Measurements from ENCODE around the gene ZNF143. TPM values are rescaled to one million over a fixed set of nuclear protein-coding genes. Genes with fewer than 3 reads are reported as not detected.
"Not testable (repeated sequence)": the region's sequence is repeated elsewhere in the genome, so short reads cannot be mapped to it uniquely, and the experiment has no call there.

ZNF143 gene
- total and polyA plus RNA-seq, 5 donors: 13.9 to 30.6 (median 24.7) TPM

GRCh38 chr11:9538548-9538947 is 77.7 kb downstream of the ZNF143 start:
- H3K4me1 ChIP-seq (ENCODE audit: control insufficient read depth, insufficient read depth, low read length): no peaks in the 10 kb centered on the region
- no peak overlapping the region for H3K4me3 ChIP-seq (ENCODE audit: low read length)
- no peaks in the 10 kb centered on the region for H3K9me3 ChIP-seq (ENCODE audit: control insufficient read depth, low read length)
- DNase-seq: no peak
- intact Hi-C loops (cut with DNase I): loop anchor here in 1 of 4 donors (10.0 kb wide), 1 partner anchor 76 kb away; no protein-coding TSS in a partner anchor
- 88% methylated on average over 2 of the region's 2 CpGs for WGBS
- H3K27me3 ChIP-seq (ENCODE audit: control insufficient read depth, insufficient read depth): no peaks in the 10 kb centered on the region
- ATAC-seq: no peak
- H3K27ac ChIP-seq (ENCODE audit: low read length): no peak overlapping the region

GRCh38 chr11:9549216-9549615 is 88.4 kb downstream of the ZNF143 start:
- intact Hi-C loops (cut with DNase I); DNase-seq; H3K4me3 ChIP-seq (ENCODE audit: low read length); ATAC-seq; H3K27ac ChIP-seq (ENCODE audit: low read length); H3K4me1 ChIP-seq (ENCODE audit: control insufficient read depth, insufficient read depth, low read length); H3K9me3 ChIP-seq (ENCODE audit: control insufficient read depth, low read length); H3K27me3 ChIP-seq (ENCODE audit: control insufficient read depth, insufficient read depth): not testable (repeated sequence)
- WGBS: 94% methylated on average over 5 of the region's 5 CpGs

GRCh38 chr11:9550191-9550628 is 89.4 kb downstream of the ZNF143 start:
- H3K4me1 ChIP-seq (ENCODE audit: control insufficient read depth, insufficient read depth, low read length): no peaks in the 10 kb centered on the region
- no peaks in the 10 kb centered on the region for H3K9me3 ChIP-seq (ENCODE audit: control insufficient read depth, low read length)
- no peaks in the 10 kb centered on the region for H3K27me3 ChIP-seq (ENCODE audit: control insufficient read depth, insufficient read depth)
- H3K27ac ChIP-seq (ENCODE audit: low read length): no peak overlapping the region
- intact Hi-C loops (cut with DNase I): no loop called here
- WGBS: 67% methylated on average over 8 of the region's 8 CpGs
- ATAC-seq: peak; percentile 31 to 72
- no peak overlapping the region for H3K4me3 ChIP-seq (ENCODE audit: low read length)
- DNase-seq: no peak

GRCh38 chr11:9561279-9561982 is 100.6 kb downstream of the ZNF143 start:
- WGBS: 96% methylated on average over 2 of the region's 2 CpGs

GRCh38 chr11:9562716-9563115 is 101.9 kb downstream of the ZNF143 start:
- no peak for ATAC-seq
- no peaks in the 10 kb centered on the region for H3K27me3 ChIP-seq (ENCODE audit: control insufficient read depth, insufficient read depth)
- H3K9me3 ChIP-seq (ENCODE audit: control insufficient read depth, low read length): no peaks in the 10 kb centered on the region
- no peak overlapping the region for H3K4me3 ChIP-seq (ENCODE audit: low read length)
- DNase-seq: no peak
- peaks cover 4% of the 10 kb centered on the region for H3K4me1 ChIP-seq (ENCODE audit: control insufficient read depth, insufficient read depth, low read length)
- H3K27ac ChIP-seq (ENCODE audit: low read length): no peak overlapping the region
- intact Hi-C loops (cut with DNase I): no loop called here

More at GRCh38 chr11:9561279-9561982, 100.6 kb downstream of the ZNF143 start:
- Histone ChIP-seq H3K9me3 (ENCODE audit: control insufficient read depth, low read length) (no peaks in the 10 kb centered on the region), H3K27ac (ENCODE audit: low read length) (no peak overlapping the region), H3K27me3 (ENCODE audit: control insufficient read depth, insufficient read depth) (no peaks in the 10 kb centered on the region), H3K4me3 (ENCODE audit: low read length) (no peak overlapping the region), H3K4me1 (ENCODE audit: control insufficient read depth, insufficient read depth, low read length) (peaks cover 4% of the 10 kb centered on the region)
- DNase-seq: no peak
- intact Hi-C loops (cut with DNase I): no loop called here
- ATAC-seq: no peak

- H3K4me1 ChIP-seq (ENCODE audit: control insufficient read depth, insufficient read depth, low read length): peaks cover 4% of the 10 kb centered on the region
- no peak for ATAC-seq
- WGBS: 83% methylated on average over 1 of the region's 1 CpG
- no peak overlapping the region for H3K4me3 ChIP-seq (ENCODE audit: low read length)
- H3K9me3 ChIP-seq (ENCODE audit: control insufficient read depth, low read length): no peaks in the 10 kb centered on the region
- DNase-seq: no peak
- H3K27ac ChIP-seq (ENCODE audit: low read length): no peak overlapping the region
- intact Hi-C loops (cut with DNase I): no loop called here
- no peaks in the 10 kb centered on the region for H3K27me3 ChIP-seq (ENCODE audit: control insufficient read depth, insufficient read depth)
Observed at GRCh38 chr11:9563196-9563730, 102.5 kb downstream of the ZNF143 start.

- peaks cover 9% of the 10 kb centered on the region for H3K4me1 ChIP-seq (ENCODE audit: control insufficient read depth, insufficient read depth, low read length)
- intact Hi-C loops (cut with DNase I): no loop called here
Observed at GRCh38 chr11:9565822-9566560, 105.2 kb downstream of the ZNF143 start.

GRCh38 chr11:9566561-9567063 is 105.8 kb downstream of the ZNF143 start:
- intact Hi-C loops (cut with DNase I): no loop called here
- DNase-seq (no peak), ATAC-seq (peak; percentile 75 to 83)
- H3K4me3 ChIP-seq (ENCODE audit: low read length): no peak overlapping the region
- 51% methylated on average over 3 of the region's 3 CpGs for WGBS
- H3K9me3 ChIP-seq (ENCODE audit: control insufficient read depth, low read length): no peaks in the 10 kb centered on the region
- no peaks in the 10 kb centered on the region for H3K27me3 ChIP-seq (ENCODE audit: control insufficient read depth, insufficient read depth)
- peaks cover 9% of the 10 kb centered on the region for H3K4me1 ChIP-seq (ENCODE audit: control insufficient read depth, insufficient read depth, low read length)
- H3K27ac ChIP-seq (ENCODE audit: low read length): peak overlapping the region; percentile 98

More at GRCh38 chr11:9565822-9566560, 105.2 kb downstream of the ZNF143 start:
- H3K27me3 ChIP-seq (ENCODE audit: control insufficient read depth, insufficient read depth): no peaks in the 10 kb centered on the region
- WGBS: 10% methylated on average over 7 of the region's 7 CpGs
- H3K9me3 ChIP-seq (ENCODE audit: control insufficient read depth, low read length): no peaks in the 10 kb centered on the region
- H3K4me3 ChIP-seq (ENCODE audit: low read length): no peak overlapping the region
- ATAC-seq (peak; percentile 73 to 93), DNase-seq (peak in 1 of 3 donors; percentile 55)
- H3K27ac ChIP-seq (ENCODE audit: low read length): peak overlapping the region; percentile 98

- Histone ChIP-seq H3K27ac (ENCODE audit: low read length) (peak overlapping the region; percentile 90), H3K27me3 (ENCODE audit: control insufficient read depth, insufficient read depth) (no peaks in the 10 kb centered on the region), H3K4me1 (ENCODE audit: control insufficient read depth, insufficient read depth, low read length) (peaks cover 9% of the 10 kb centered on the region), H3K4me3 (ENCODE audit: low read length) (no peak overlapping the region), H3K9me3 (ENCODE audit: control insufficient read depth, low read length) (no peaks in the 10 kb centered on the region)
- ATAC-seq (no peak), DNase-seq (no peak)
- intact Hi-C loops (cut with DNase I): no loop called here
- WGBS: 96% methylated on average over 5 of the region's 5 CpGs
Observed at GRCh38 chr11:9567401-9567800, 106.6 kb downstream of the ZNF143 start.

GRCh38 chr11:9568161-9568853 is 107.5 kb downstream of the ZNF143 start:
- no peaks in the 10 kb centered on the region for H3K27me3 ChIP-seq (ENCODE audit: control insufficient read depth, insufficient read depth)
- no peak for DNase-seq
- H3K4me3 ChIP-seq (ENCODE audit: low read length): no peak overlapping the region
- peak overlapping the region; percentile 90 for H3K27ac ChIP-seq (ENCODE audit: low read length)
- WGBS: 59% methylated on average over 8 of the region's 8 CpGs
- intact Hi-C loops (cut with DNase I): no loop called here
- no peaks in the 10 kb centered on the region for H3K9me3 ChIP-seq (ENCODE audit: control insufficient read depth, low read length)
- peaks cover 9% of the 10 kb centered on the region for H3K4me1 ChIP-seq (ENCODE audit: control insufficient read depth, insufficient read depth, low read length)
- ATAC-seq: no peak
